IMR-90 (cell line): ENCODE results near the gene RABGGTA. TPM values are rescaled to one million over a fixed set of nuclear protein-coding genes. Genes with fewer than 3 reads are reported as not detected.

Experiments
- ATAC-seq: fragments of 200-7000 bp; cut with Tn5 transposase; 2 replicates; pipeline ENCODE4 v1.9.1; 2020; ENCODE audit warnings: low read depth, mild to moderate bottlenecking, moderate library complexity
- BruUV-seq: library from RNA; stranded (reverse); fragments of 400-500 nt; replicated peaks from 2 replicates; lab custom pipeline; 2021; lab: Mats Ljungman, UMichigan
- CTCF ChIA-PET: fragments of 300-600 bp; formaldehyde crosslinking; extraction: SDS; loops from one replicate; lab custom pipeline; 2021; ENCODE audit warnings: antibody characterized with exemption; lab: Yijun Ruan, JAX
- POLR2A ChIA-PET: fragments of 300-600 bp; sonication (Branson Sonifier 250); formaldehyde crosslinking; loops from one replicate; lab custom pipeline; 2022; ENCODE audit warnings: antibody characterized with exemption; ENCODE audit not compliant: unreplicated experiment; lab: Charles Lee
- DNase-seq: peaks from one replicate; pipeline ENCODE4 v3.0.0; 2013
- H2AFZ ChIP-seq: replicated peaks from 2 replicates; pipeline ENCODE3; 2013; ENCODE audit warnings: low read length, mild to moderate bottlenecking; ENCODE audit not compliant: poor library complexity
- H2AK5ac ChIP-seq: 2 replicates; pipeline ENCODE4 v1.6.1; 2013; ENCODE audit warnings: low read depth, low read length, inconsistent platforms
- H2AK9ac ChIP-seq: replicated peaks from 2 replicates; pipeline ENCODE3; 2013; ENCODE audit warnings: mild to moderate bottlenecking, low read depth, low read length, moderate library complexity; ENCODE audit not compliant: poor library complexity
- H2BK120ac ChIP-seq: 2 replicates; pipeline ENCODE4 v1.6.1; 2013; ENCODE audit warnings: low read depth, low read length, inconsistent platforms
- H2BK15ac ChIP-seq: 3 replicates; pipeline ENCODE4 v1.6.1; 2013; ENCODE audit warnings: low read depth, low read length, inconsistent platforms
- H2BK20ac ChIP-seq: 2 replicates; pipeline ENCODE4 v1.6.1; 2013; ENCODE audit warnings: low read depth, mild to moderate bottlenecking, inconsistent platforms, low read length, moderate library complexity
- H2BK5ac ChIP-seq: 2 replicates; pipeline ENCODE4 v1.6.1; 2013; ENCODE audit warnings: mild to moderate bottlenecking, low read depth, low read length, inconsistent platforms; ENCODE audit not compliant: poor library complexity, severe bottlenecking
- H3K14ac ChIP-seq: replicated peaks from 2 replicates; pipeline ENCODE4 v1.6.1; 2013; ENCODE audit warnings: low read depth, low read length, inconsistent platforms
- H3K18ac ChIP-seq: 2 replicates; pipeline ENCODE4 v1.6.1; 2013; ENCODE audit warnings: low read depth, low read length, control low read depth
- H3K23ac ChIP-seq: 2 replicates; pipeline ENCODE4 v1.6.1; 2013; ENCODE audit warnings: low read depth, low read length, inconsistent platforms
- H3K27ac ChIP-seq: 2 replicates; pipeline ENCODE4 v1.5.1; 2013; ENCODE audit warnings: mild to moderate bottlenecking, control low read depth, low read length; ENCODE audit not compliant: insufficient read depth
- H3K27me3 ChIP-seq: 2 replicates; pipeline ENCODE4 v1.6.1; 2013; ENCODE audit warnings: low read length; ENCODE audit not compliant: control insufficient read depth, insufficient read depth
- H3K36me3 ChIP-seq: 2 replicates; pipeline ENCODE4 v1.6.1; 2013; ENCODE audit warnings: low read length, mixed read lengths; ENCODE audit not compliant: control insufficient read depth, insufficient read depth
- H3K4ac ChIP-seq: 2 replicates; pipeline ENCODE4 v1.6.1; 2013; ENCODE audit warnings: low read depth, low read length, inconsistent platforms
- H3K4me1 ChIP-seq: 2 replicates; pipeline ENCODE4 v1.6.1; 2013; ENCODE audit warnings: low read length, mixed read lengths; ENCODE audit not compliant: control insufficient read depth, insufficient read depth
- H3K4me2 ChIP-seq: 2 replicates; pipeline ENCODE4 v1.6.1; 2013; ENCODE audit warnings: low read depth, mild to moderate bottlenecking, control low read depth, low read length, moderate library complexity
- H3K4me3 ChIP-seq: 2 replicates; pipeline ENCODE4 v1.5.1; 2013; ENCODE audit warnings: low read depth, mild to moderate bottlenecking, control low read depth, low read length, moderate library complexity; ENCODE audit not compliant: insufficient read depth
- H3K56ac ChIP-seq: 2 replicates; pipeline ENCODE4 v1.6.1; 2013; ENCODE audit warnings: low read length, inconsistent platforms; ENCODE audit not compliant: insufficient read depth; ENCODE audit errors: extremely low read depth
- H3K79me1 ChIP-seq, 2 experiments: 2 replicates each; pipeline ENCODE4 v1.6.1; 2013; ENCODE audit warnings: low read length in 2 of 2, inconsistent platforms in 1 of 2, low read depth in 1 of 2
- H3K9ac ChIP-seq: 2 replicates; pipeline ENCODE4 v1.6.1; 2013; ENCODE audit warnings: low read depth, low read length, control low read depth
- H3K9me1 ChIP-seq: 2 replicates; pipeline ENCODE4 v1.6.1; 2013; ENCODE audit warnings: low read length, inconsistent platforms; ENCODE audit not compliant: insufficient read depth
- H3K9me3 ChIP-seq: 2 replicates; pipeline ENCODE4 v1.6.1; 2013; ENCODE audit warnings: low read length; ENCODE audit not compliant: control insufficient read depth, insufficient read depth
- H4K20me1 ChIP-seq: 2 replicates; pipeline ENCODE4 v1.6.1; 2013; ENCODE audit warnings: low read length, inconsistent platforms; ENCODE audit not compliant: insufficient read depth
- H4K5ac ChIP-seq: 2 replicates; pipeline ENCODE4 v1.6.1; 2013; ENCODE audit warnings: mild to moderate bottlenecking, low read depth, low read length, control low read depth
- H4K8ac ChIP-seq, 2 experiments: 2 replicates each; pipeline ENCODE4 v1.6.1; 2013; ENCODE audit warnings: low read depth in 2 of 2, low read length in 2 of 2, control low read depth in 1 of 2, inconsistent platforms in 1 of 2
- H4K91ac ChIP-seq: 2 replicates; pipeline ENCODE4 v1.6.1; 2013; ENCODE audit warnings: low read depth, low read length, inconsistent platforms; ENCODE audit not compliant: insufficient read depth
- CTCF ChIP-seq: conservative IDR thresholded peaks from 2 replicates; pipeline ENCODE4 v1.5.1; 2012; ENCODE audit warnings: mild to moderate bottlenecking, low read depth, low read length, improper control_type of control experiment
- ELK1 ChIP-seq: fragments of 150-350 bp; IDR thresholded peaks from 2 replicates; pipeline ENCODE4 v1.6.1; 2016; ENCODE audit warnings: low read depth, mild to moderate bottlenecking, low read length, moderate library complexity, borderline replicate concordance
- MXI1 ChIP-seq: IDR thresholded peaks from 2 replicates; pipeline ENCODE4 v1.6.1; 2012; ENCODE audit warnings: low read depth, mild to moderate bottlenecking, low read length, moderate library complexity, borderline replicate concordance
- NFE2L2 ChIP-seq: fragments of 150-350 bp; IDR thresholded peaks from 2 replicates; pipeline ENCODE4 v1.6.1; 2016; ENCODE audit warnings: low read depth, mild to moderate bottlenecking, low read length
- RAD21 ChIP-seq: IDR thresholded peaks from 2 replicates; pipeline ENCODE4 v1.6.1; 2012; ENCODE audit warnings: low read length, improper control_type of control experiment
- RFX5 ChIP-seq: IDR thresholded peaks from 2 replicates; pipeline ENCODE4 v1.8.0; 2012; ENCODE audit warnings: low read depth, mild to moderate bottlenecking, low read length, moderate library complexity
- SMC3 ChIP-seq: fragments of 150-350 bp; IDR thresholded peaks from 2 replicates; pipeline ENCODE4 v1.6.1; 2016; ENCODE audit warnings: low read depth, mild to moderate bottlenecking, antibody characterized with exemption, low read length, moderate library complexity
- WGBS, 2 experiments: methylation state at CpG; one replicate each; pipeline versions ENCODE4 v1.1.5 to v1.1.7; 2013; ENCODE audit warnings: missing lambda C conversion rate in 2 of 2; ENCODE audit not compliant: insufficient read length in 1 of 2; ENCODE audit errors: extremely low coverage in 2 of 2; 5-methylcytosine and 5-hydroxymethylcytosine counted together
- dilution Hi-C: fragments of 300-500 bp; cut with HindIII; formaldehyde crosslinking; loops from one replicate; pipeline ENCODE4 v1.14.3; 2018; ENCODE audit warnings: low sequenced_read_pairs; ENCODE audit not compliant: unreplicated experiment
- in situ Hi-C: fragments of 300-500 bp; cut with MboI; formaldehyde crosslinking; loops from 3 replicates; pipeline ENCODE4 v1.14.3; 2019; ENCODE audit warnings: low sequenced_read_pairs, inconsistent platforms, mixed read lengths
- intact Hi-C: fragments of 100-400 bp; cut with micrococcal nuclease; formaldehyde crosslinking; loops from 2 replicates; pipeline ENCODE4 v1.10.0; 2022
- polyA plus RNA-seq, 3 experiments: library from polyadenylated mRNA; depleted of rRNA; stranded (reverse); fragments of >200 nt; gene quantifications; 2 replicates each; pipeline ENCODE4 v1.2.3, GENCODE V29; 2012; ENCODE audit warnings: low replicate concordance in 1 of 3
- total RNA-seq: library from RNA; depleted of rRNA; stranded (reverse); fragments of >200 nt; gene quantifications from 2 replicates; pipeline ENCODE4 v1.2.3, GENCODE V29; 2012

RABGGTA gene
- total and polyA plus RNA-seq, 2 of the 4 experiments (the other 2 are of a cell fraction): 25.6 to 55.6 TPM

- H2AK9ac ChIP-seq: peak overlapping the region; percentile 47
- TF ChIP-seq RFX5 (no peak), SMC3 (no peak), ELK1 (no peak), MXI1 (no peak), NFE2L2 (no peak), CTCF (no peak), RAD21 (no peak)
- no peak overlapping the region for H4K8ac ChIP-seq
- H3K27me3 ChIP-seq: no peaks in the 10 kb centered on the region
- no peak overlapping the region for H3K56ac ChIP-seq
- intact Hi-C loops (no loop called here), in situ Hi-C loops (no loop called here), dilution Hi-C loops (no loop called here)
- H4K5ac ChIP-seq: no peak overlapping the region
- H4K20me1 ChIP-seq: no peaks in the 10 kb centered on the region
- H3K4me2 ChIP-seq: no peak overlapping the region
- H4K91ac ChIP-seq: no peak overlapping the region
- H2AK5ac ChIP-seq: no peak overlapping the region
- H2BK20ac ChIP-seq: no peak overlapping the region
- H3K36me3 ChIP-seq: peaks cover 29% of the 10 kb centered on the region
- no peak overlapping the region for H3K14ac ChIP-seq
- no peak overlapping the region for H3K23ac ChIP-seq
- H2BK15ac ChIP-seq: no peak overlapping the region
- no peak overlapping the region for H3K27ac ChIP-seq
- ChIA-PET POLR2A (no interaction called here), CTCF (no interaction called here)
- no peaks in the 10 kb centered on the region for H3K9me3 ChIP-seq
- peaks cover under 1 to 11% of the 10 kb centered on the region in 2 experiments for H3K79me1 ChIP-seq
- H2BK120ac ChIP-seq: no peak overlapping the region
- 0 out of 2 replicates have a peak, but pooled peaks cover 3% of the 10 kb centered on the region for H3K4me1 ChIP-seq
- WGBS, 2 experiments: 85% methylated on average over 7 of the region's 18 CpGs; no CpG with 5 or more reads in 1 of the 2 experiments
- DNase-seq: no peak
- H3K9me1 ChIP-seq: 0 out of 2 replicates have a peak, but pooled peaks cover 1% of the 10 kb centered on the region
- ATAC-seq: no peak
- no peak overlapping the region for H3K9ac ChIP-seq
- no TSS peak for BruUV-seq
- H3K18ac ChIP-seq: no peak overlapping the region
- H3K4me3 ChIP-seq: no peak overlapping the region
- H3K4ac ChIP-seq: no peak overlapping the region
- H2BK5ac ChIP-seq: no peak overlapping the region
- H2AFZ ChIP-seq: no peak overlapping the region
Observed at GRCh38 chr14:24266344-24267244, 4.8 kb downstream of the RABGGTA start.
